GM19035 (cell line): ENCODE results near the gene MAP4K1.
"Not testable (repeated sequence)": the region's sequence is repeated elsewhere in the genome, so short reads cannot be mapped to it uniquely, and the experiment has no call there.

ENCODE experiments used
- ATAC-seq: cut with Tn5 transposase; IDR thresholded peaks from one replicate; pipeline ENCODE4 v1.9.1; 2021; ENCODE audit not compliant: unreplicated experiment

MAP4K1 gene

DNA sequence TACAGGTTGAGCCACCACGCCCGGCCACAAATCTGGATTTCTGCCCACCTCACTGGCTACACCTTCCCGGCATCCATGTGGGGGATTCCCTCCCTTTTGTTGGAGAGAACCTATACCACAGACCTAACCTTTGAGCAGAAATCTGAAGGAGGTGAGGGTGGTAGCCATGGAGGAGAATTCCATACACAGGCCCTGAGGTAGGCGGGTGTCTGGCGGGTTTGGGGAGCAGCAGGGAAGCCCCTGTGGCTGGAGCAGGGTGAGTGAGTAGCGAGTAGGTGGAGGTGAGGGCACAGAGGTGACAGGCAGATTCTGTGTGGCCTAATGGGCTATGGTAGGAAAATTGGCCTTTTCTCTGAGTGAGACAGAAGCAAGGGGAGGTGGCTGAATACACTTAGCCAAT lies 11.8 kb upstream of the MAP4K1 start:
- ATAC-seq: no peak

GRCh38 chr19:38626401-38626800 lies 8.6 kb upstream of the MAP4K1 start:
- ATAC-seq: no peak

GRCh38 chr19:38624822-38625221 lies 7.1 kb upstream of the MAP4K1 start:
- no peak for ATAC-seq

DNA sequence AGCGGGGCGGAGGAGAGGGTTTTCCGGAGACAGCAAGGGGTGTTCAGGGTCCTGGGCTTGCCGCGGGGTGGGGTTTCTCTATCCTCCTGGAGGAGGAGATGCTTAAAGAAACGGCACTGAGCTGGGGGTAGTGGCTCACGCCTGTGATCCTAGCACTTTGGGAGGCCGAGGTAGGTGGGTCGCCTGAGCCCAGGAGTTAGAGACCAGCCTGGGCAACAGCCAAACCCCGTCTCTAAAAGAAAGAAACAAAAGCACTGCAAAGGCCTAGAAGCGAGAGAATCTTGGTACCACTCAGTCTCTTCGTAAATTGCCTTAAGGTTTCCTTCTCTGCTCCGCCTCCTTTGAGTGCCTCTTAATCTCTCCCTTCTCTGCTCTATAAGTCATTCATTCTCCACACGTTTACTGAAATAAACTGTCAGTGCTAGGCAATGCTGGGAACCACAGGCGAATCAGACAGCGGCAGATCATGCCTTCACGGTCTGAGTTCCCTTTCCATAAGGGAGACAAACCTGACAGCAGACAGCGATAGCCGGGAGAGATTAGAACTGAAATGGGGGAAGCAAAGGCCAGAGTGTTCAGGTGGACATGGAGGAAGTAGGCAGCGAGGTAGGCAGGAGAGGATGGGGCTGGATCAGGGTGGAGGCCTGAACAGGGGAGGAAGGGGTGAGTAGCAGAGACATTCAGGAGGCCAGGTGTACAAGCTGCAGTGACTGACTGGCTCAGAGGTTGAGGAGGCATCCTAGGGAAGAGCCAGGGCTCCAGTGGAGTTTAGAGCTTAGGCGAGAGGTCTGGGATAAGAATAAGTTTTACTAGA lies 1.8 kb upstream of the MAP4K1 start:
- ATAC-seq: no peak

GRCh38 chr19:38618590-38619360 lies 1.0 kb upstream of the MAP4K1 start, which contains the start of gene EIF3K:
EIF3K (plus strand) TSS chr19:38619188; CDS start chr19:38619269, 81 bp downstream.
- ATAC-seq: peak; percentile 59

DNA sequence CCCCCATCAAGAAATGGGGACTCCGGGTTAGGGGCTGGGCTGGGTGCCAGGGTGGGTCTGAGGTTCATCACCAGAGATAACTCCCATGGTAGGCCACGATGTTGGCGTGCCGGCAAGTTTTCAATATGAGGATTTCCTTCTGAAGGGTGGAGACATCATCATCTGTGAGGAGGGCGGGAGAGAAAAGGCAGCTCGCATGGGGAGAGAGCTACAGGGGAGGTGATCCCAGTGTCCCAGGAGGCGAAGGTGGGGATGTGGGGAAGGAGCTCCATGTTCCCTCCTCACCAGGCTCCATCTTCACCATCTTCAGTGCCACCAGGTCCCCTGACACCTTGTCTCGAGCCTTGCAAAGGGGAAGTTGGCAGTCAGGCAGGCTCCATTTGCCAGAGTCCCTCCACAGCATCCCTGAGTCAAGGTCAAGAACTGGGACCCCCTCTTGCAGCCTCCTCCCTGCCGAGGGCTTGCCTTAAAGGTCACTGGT lies 430 bp downstream of the MAP4K1 start:
- peak; percentile 1 for ATAC-seq

GRCh38 chr19:38616265-38616664 lies 1.5 kb downstream of the MAP4K1 start:
- ATAC-seq: no peak

DNA sequence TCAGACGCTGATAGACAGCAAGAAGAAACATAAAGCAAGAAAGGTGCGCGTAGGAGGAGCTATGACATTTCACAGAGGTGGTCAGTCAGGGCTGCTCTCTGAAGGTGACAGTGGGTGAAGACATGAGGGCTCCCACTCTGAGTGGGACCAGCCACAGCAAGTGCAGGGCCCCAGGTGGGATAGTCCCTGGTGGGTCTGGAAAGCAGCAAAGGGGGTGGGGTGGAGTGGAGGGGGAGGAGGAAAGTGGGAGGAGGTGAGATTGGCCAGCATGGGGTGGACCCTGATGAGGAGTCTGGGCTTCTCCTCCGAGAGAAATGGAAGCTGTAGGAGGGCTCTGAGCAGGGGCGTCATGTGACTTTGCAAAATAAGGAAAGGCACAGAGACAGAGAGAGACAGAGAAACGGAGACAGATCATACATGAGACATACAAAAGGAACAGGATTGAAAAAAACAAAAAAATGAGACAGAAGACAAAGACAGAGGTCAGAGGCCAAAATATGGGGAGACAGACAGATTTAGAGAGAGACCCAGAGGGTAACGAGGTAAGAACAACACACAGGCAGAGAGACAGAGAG lies 2.7 kb downstream of the MAP4K1 start:
- ATAC-seq: no peak

GRCh38 chr19:38614289-38614688 lies 3.5 kb downstream of the MAP4K1 start:
- ATAC-seq: no peak

GRCh38 chr19:38606131-38606530 lies 11.6 kb downstream of the MAP4K1 start:
- ATAC-seq: no peak

DNA sequence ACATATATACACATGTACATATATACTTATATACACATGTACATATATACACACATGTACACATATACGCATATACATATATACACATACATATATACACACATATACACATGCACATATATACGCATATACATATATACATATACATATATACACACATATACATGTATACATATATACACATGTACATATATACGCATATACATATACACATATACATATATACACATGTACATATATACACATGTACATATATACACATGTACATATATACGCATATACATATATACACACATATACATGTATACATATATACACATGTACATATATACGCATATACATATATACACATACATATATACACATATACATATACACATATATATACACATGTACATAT lies 14.9 kb downstream of the MAP4K1 start:
- ATAC-seq: not testable (repeated sequence)

DNA sequence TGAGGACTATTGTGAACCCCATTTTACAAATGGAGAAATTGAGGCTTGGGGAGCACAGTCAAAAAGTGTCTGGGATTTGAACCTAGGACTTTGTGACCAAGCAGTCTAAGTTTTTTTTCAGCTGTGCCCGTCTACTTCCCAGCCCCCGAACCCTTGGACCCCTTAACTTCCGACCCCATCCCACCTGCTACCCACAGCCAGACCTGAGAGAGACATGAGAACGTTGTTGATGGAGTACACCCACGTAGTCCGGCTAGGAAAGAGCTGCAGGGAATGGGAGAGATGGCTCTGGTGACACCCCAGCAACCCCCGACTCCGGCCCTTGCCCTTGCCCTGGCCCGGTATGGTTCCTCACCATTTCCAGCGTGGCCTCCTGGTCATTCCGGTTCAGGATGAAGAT lies 18.0 kb downstream of the MAP4K1 start:
- no peak for ATAC-seq

- no peak for ATAC-seq
These were observed 20.7 kb downstream of the MAP4K1 start for GRCh38 chr19:38597075-38597474.

GRCh38 chr19:38596057-38596981 lies 21.4 kb downstream of the MAP4K1 start:
- ATAC-seq: no peak

DNA sequence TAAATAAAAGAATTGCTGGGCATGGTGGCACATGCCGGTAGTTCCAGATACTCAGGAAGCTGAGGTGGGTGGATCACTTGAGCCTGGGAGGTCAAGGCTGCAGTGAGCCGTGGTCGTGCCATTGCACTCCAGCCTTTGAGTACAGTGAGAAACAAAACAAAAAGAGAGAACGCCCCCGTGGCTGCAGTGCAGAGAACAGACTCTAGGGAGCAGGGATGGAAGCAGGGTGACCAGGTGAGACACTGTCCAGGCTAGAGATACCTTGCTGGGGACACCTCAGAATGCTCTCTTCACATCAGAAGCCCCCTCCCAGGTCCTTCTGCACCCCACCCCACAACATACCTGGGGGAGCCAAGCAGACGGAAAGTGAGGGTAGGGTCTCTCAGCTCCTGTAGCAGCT lies 24.8 kb downstream of the MAP4K1 start:
- ATAC-seq: no peak

DNA sequence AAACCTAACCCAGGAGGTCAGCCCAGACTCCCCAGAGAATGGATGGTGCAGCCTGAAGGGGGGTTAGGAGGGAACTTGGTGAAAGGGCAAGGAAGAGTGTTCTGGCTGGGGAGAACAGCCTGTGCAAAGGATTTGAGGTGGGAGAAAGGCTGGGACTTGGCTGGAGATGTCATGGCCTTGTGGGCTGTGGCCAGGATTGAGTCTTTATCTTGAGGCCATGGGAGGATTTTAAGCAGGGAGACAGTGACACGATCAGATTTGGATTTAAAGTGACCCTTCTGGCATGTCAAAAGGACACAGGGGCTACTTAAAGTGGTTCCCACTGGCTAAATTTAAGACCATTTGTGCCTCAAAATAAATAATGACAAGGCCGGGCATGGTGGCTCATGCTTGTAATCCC lies 29.7 kb downstream of the MAP4K1 start:
- ATAC-seq: no peak

DNA sequence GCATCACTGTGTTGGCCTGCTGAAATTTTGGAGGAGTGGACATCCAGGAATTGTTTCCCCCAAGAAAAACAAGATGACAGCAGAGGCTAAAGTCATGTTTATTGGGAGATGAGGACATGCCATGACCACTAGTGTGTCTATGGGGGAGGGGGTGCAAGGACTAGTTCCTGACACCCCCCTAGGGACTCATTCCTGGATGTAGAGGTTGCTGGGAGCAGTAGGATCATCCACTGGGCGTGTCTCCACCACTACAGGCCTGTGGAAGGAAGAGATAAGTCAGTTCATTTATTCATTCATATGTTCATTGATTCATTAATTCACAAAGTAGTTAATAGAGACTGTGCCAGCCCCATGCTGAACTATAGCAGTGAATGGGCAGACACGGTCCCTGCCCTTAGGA lies 30.2 kb downstream of the MAP4K1 start:
- ATAC-seq: no peak

DNA sequence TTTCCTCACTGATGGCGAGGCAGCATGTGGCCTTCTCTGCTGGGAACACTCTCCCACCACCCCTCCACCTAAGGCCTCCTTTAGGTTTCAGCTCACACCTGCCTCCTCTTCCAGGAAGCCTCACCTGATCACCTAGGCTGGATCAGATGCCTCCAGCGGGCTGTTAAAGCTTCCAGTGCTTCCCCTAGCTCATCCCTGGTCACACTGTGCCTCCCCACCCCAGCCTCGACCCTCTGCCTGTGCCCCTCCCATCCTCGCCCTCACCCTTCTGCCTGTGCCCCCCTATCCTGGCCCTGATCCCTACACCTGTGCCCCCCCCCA lies 33.8 kb downstream of the MAP4K1 start:
- ATAC-seq: no peak

DNA sequence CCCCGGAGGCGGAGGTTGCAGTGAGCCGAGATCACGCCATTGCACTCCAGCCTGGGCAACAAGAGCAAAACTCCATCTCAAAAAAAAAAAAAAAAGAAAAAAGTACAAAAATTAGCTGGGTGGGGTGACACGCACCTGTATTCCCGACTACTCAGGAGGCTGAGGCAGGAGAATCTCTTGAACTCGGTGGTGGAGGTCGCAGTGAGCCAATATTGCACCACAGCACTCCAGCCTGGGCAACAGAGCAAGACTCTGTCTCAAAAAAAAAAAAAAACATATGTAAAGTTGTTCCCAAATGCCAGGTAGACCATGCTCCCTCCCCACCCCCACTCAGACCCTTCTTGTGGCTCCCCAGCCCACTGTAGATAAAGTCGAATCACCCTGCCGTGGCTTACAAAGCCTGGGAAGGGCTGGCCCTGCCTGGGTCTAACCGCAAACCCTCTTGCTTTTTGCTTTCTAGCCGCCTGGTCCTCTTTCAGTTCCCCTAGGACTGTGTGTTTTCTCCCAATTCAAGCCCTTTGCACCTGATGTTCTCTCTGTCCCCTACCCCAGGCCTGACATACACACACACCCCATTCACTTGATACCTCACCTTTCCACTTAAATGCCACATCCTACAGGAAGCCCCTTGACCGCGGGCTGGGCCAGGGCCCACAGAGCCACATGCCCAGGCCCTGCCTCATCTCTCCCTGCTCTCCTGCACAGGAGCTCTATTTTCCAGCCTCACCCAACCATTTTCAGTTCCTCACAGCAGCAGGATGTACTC lies 34.4 kb downstream of the MAP4K1 start:
- ATAC-seq: peak; percentile 74

GRCh38 chr19:38580080-38580479 lies 37.7 kb downstream of the MAP4K1 start:
- no peak for ATAC-seq
